AG04450 (cell line): Measurements from ENCODE around the gene PLXNA4. TPM values are rescaled to one million over a fixed set of nuclear protein-coding genes. Genes with fewer than 3 reads are reported as not detected.

ENCODE experiments used
- CTCF ChIA-PET: fragments of 300-600, 350-600 bp; formaldehyde crosslinking; extraction: SDS; loops from one replicate; lab custom pipeline; 2022; ENCODE audit warnings: antibody characterized with exemption, inconsistent platforms; lab: Charles Lee
- POLR2A ChIA-PET: fragments of 350-600 bp; formaldehyde crosslinking; extraction: SDS; loops from one replicate; lab custom pipeline; 2021; ENCODE audit warnings: antibody characterized with exemption, inconsistent platforms; lab: Yijun Ruan, JAX
- DNase-seq: peaks from one replicate; pipeline ENCODE4 v3.0.0-alpha.2; 2011; ENCODE audit warnings: low read depth, low spot score
- H3K27ac ChIP-seq: one replicate; pipeline ENCODE4 v1.5.1; 2012; ENCODE audit warnings: low read depth, low read length, control low read depth
- H3K27me3 ChIP-seq: one replicate; pipeline ENCODE4 v1.6.0; 2012; ENCODE audit warnings: low read length; ENCODE audit not compliant: control insufficient read depth, insufficient read depth
- H3K4me3 ChIP-seq: 2 replicates; pipeline ENCODE4 v1.5.1; 2011; ENCODE audit warnings: mild to moderate bottlenecking, low read depth, low read length, control low read depth
- H3K9me3 ChIP-seq: 2 replicates; pipeline ENCODE4 v1.5.1; 2012; ENCODE audit warnings: low read length; ENCODE audit not compliant: control insufficient read depth, insufficient read depth
- CTCF ChIP-seq: IDR thresholded peaks from 2 replicates; pipeline ENCODE4 v1.5.1; 2011; ENCODE audit warnings: low read depth, low read length, control low read depth, inconsistent platforms
- polyA plus RNA-seq: library from polyadenylated mRNA; depleted of rRNA; stranded (reverse); fragments of >200 nt; gene quantifications from 2 replicates; pipeline ENCODE4 v1.2.3, GENCODE V29; 2011

PLXNA4 gene
- polyA plus RNA-seq, 1 experiment, result 0.05 TPM

GRCh38 chr7:132398253-132398925 is 177.9 kb downstream of the PLXNA4 start:
- H3K9me3 ChIP-seq, result no peaks in the 10 kb centered on the region
- H3K27me3 ChIP-seq, result no peaks in the 10 kb centered on the region
- CTCF ChIA-PET, result no interaction called here
- no peak overlapping the region for H3K4me3 ChIP-seq
- H3K27ac ChIP-seq, result no peak overlapping the region
- TF ChIP-seq CTCF, result no peak
- DNase-seq, result no peak
- POLR2A ChIA-PET, result no interaction called here

- TF ChIP-seq CTCF, result no peak
- CTCF ChIA-PET, result no interaction called here
- POLR2A ChIA-PET, result no interaction called here
- Histone ChIP-seq H3K27me3 (no peaks in the 10 kb centered on the region), H3K9me3 (no peaks in the 10 kb centered on the region), H3K4me3 (no peak overlapping the region), H3K27ac (no peak overlapping the region)
- no peak for DNase-seq
Measured at GRCh38 chr7:132397070-132397469, 179.2 kb downstream of the PLXNA4 start.

- ChIA-PET POLR2A (no interaction called here), CTCF (interaction anchor here (0.9 kb wide), 1 partner anchor 77 kb away, joined by 3 read pairs; no protein-coding TSS in a partner anchor)
- no peak overlapping the region for H3K4me3 ChIP-seq
- no peak overlapping the region for H3K27ac ChIP-seq
- no peak for DNase-seq
- no peaks in the 10 kb centered on the region for H3K9me3 ChIP-seq
- no peaks in the 10 kb centered on the region for H3K27me3 ChIP-seq
- TF ChIP-seq CTCF, result no peak
Measured at GRCh38 chr7:132395361-132395760, 180.9 kb downstream of the PLXNA4 start.

GRCh38 chr7:132394283-132395198 is 181.7 kb downstream of the PLXNA4 start:
- no peaks in the 10 kb centered on the region for H3K9me3 ChIP-seq
- ChIA-PET CTCF (interaction anchor here (0.5 to 0.9 kb wide), 3 partner anchors 43 to 126 kb away, joined by 3 to 7 read pairs (median 5); no protein-coding TSS in a partner anchor), POLR2A (interaction anchor here (0.7 kb wide), 1 partner anchor 356 kb away, joined by 4 read pairs; no protein-coding TSS in a partner anchor)
- no peak overlapping the region for H3K27ac ChIP-seq
- TF ChIP-seq CTCF, result no peak
- DNase-seq, result no peak
- no peaks in the 10 kb centered on the region for H3K27me3 ChIP-seq
- H3K4me3 ChIP-seq, result no peak overlapping the region
